ENCODE measurements around the gene DGLUCY.

- TF ChIP-seq EZH2 (IDR thresholded peaks at IDR 0.05; ENCODE audit: insufficient read depth, poor library complexity, severe bottlenecking) (no peak), EZH2phosphoT487 (IDR thresholded peaks at IDR 0.05; ENCODE audit: insufficient read depth, low read depth) (no peak)
Measured at GRCh38 chr14:91116913-91117588, 3.2 kb downstream of the DGLUCY start.

Data from GM23248 (cell line).